ENCODE measurements around the gene CSF2RB.
A peak's percentile ranks its signal among the peaks of the same experiment; 100 is the strongest.

CSF2RB gene

DNA sequence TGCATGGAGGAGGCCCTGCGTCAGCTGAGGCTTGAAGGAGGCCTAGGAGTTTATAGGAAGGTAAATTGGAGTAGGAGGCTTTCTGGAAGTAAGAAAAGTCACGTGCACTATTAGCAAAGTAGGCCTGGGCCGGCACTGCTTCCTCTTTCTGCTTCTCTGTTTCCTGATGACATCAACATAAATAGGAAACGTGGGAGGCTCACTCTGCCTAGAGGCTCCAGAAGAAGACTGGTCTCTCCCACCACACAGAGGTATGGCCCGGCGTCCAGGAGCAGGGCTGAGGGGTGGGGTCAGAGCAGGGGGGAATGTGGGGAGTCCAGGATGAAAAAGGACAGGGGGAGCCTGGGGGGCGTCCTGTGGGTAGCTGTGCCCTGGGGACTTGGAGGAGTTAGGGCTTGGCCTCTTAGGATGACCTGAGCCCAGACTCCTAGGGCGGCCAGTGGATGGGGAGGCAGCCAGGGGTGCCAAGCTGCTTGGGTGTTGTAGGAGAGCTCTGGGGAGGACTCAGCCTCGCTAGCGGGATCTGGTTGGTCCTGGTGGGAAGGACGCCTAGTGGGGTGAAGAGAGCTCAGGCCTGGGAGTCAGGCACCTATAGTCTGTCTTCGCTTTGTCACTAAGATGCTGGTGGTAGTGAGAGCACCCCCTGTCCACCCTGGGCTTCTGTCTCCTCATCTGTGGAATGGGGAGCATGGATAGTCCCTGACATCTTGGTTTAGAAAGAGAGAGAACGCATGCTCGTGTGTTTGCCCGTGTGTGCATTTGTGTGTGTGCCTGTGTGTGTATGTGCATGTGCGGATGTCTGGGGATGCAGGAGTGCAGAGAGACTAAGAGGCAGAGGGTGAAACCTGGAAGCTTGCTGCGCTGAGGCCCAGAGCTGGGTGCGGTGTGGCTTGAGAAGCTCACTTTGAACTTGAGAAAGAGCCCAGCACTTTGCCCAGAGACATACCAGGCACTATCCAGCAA is at the start of gene CSF2RB:
CSF2RB (plus strand) TSS at position 202 of the 963 bp plus-strand sequence. CDS start 8,580 bp downstream, outside the sequence.
- DNase-seq (ENCODE audit: low spot score) (no peak), FAIRE-seq (peak; percentile 73)

DNA sequence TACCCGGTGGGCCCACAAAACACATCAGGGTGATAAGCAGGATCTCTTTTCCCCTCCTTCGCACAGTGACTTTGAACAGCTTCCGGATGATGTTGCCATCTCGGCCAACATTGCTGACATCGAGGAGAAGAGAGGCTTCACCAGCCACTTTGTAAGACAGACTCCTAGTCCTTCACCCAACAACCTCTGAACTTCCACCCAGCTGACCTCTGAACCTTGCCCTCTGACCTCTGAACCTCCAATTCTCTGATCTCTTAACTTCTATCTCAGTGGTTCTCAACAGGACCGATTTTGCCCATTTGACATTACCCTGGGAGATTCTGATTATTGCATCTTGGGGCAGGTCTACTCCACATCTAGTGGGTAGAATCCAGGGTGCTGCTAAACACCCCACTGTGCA is 49.4 kb upstream of the CSF2RB start:
- FAIRE-seq = no peak
- DNase-seq (ENCODE audit: low spot score) = no peak

DNA sequence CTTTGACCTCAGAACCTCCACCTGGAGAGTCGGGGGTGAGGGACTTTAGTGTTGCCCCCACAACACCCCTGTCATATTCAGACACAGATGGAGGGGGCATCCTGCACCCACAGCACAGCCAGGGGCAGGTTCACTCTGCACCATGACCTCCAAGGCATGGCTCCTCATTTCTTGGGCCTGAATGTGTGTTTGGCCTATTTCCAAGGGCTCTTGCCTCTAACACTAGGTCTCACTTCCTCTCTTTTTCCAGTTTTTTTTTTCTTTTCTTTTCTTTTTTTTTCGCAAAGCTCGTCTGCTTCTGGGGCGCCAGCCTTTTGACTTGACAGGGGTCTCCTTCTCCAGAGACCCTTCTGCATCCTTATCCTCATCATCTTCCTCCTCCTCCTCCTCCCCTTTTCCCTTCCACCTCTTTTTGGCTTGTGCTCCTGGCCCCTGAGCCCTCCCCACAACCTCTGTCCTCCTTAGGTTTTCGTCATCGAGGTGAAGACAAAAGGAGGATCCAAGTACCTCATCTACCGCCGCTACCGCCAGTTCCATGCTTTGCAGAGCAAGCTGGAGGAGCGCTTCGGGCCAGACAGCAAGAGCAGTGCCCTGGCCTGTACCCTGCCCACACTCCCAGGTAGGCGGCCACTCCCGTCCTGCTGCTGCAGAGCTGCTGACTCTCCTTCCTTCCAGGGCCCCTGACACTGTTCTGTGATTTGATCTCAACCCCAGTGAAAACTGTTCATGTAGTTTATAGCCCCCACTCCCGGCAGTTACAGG is 48.8 kb upstream of the CSF2RB start:
- no peak for DNase-seq (ENCODE audit: low spot score)
- FAIRE-seq = peak; percentile 37

DNA sequence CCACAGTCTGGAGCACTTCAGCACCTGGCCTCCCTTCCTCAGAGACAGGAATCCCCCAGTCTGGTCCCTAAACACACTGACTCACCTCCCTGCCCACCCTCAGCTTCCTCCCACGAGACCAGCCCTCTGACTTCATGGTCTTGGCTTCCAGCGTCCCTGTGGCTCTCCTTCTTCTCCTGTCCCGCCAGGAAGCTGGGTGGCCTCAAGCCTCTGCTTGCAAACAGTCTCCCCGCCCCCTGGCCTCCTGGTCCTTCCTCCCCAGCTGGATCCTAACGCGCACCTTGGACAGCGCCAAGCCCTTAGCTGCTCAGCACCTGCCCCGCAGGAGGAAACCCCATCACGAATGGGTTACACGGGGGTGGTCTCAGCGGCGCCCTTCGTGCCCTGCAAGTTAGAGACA is 48.1 kb upstream of the CSF2RB start:
- DNase-seq (ENCODE audit: low spot score) (peak; percentile 82), FAIRE-seq (peak; percentile 88)

DNA sequence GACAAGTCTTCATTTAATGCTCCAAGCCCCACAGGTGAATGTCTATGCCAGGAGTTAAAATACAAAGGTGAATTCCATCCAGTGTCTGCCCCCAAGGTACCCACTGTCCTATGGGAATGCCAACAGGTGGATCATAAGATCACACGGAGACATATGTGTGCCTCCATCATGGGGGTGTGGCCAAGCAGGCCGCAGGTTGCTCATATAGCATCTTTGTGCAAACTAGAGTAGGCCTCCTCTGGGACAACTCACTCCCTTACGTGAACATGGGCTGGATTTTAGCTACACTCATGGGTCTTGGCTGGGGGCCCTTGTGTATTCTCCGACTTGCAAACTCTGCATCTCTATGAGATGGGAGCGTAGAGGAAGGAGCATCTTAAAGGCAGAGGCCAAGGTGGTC is 45.7 kb upstream of the CSF2RB start:
- DNase-seq (ENCODE audit: low spot score) (no peak), FAIRE-seq (no peak)

DNA sequence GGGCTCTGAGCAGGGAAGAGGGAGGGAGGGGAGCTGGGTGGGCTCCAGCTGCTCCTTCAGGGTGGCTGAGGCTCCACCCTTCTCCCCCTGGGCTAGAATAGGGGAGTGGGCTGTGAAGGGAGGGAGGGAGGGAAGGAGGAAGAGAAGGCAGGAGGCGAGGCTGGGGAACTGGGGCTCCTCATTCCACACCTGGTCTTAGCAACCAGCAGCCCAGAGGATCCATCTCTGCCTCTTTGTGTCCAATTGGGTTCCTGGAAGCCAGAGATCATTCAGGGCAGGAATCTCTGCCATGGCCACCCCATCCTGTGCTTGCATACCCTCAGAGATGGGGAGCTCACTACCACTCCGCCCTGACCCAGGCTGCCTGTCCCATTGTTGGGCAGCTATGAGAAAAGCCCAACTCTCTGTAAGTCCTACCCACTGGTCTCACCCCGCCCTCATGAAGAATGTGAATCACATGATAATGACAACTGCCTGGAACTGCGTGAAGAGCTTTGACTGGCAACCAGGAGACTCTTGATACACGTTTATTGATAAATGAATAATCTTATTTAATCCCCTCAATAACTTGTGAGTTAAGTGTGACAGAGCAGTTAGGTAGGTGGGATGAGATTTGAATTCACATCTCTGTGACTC is 44.8 kb upstream of the CSF2RB start:
- DNase-seq (ENCODE audit: low spot score) = no peak
- FAIRE-seq = no peak

DNA sequence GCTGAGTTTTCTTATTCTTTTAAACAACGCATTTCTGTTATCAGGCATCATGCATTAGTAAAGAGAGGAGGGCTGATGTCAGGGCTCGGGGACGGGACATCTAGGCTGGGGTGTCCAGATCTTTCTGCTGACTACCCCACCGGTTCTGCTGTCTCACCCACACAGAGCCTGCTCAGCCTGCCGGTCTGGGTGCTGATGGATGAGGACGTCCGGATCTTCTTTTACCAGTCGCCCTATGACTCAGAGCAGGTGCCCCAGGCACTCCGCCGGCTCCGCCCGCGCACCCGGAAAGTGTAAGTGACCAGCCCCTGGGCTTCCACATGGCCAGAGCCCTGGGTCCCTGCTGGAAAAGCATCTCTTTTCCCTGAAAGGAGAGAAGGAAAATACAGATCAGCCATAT is 43.2 kb upstream of the CSF2RB start:
- DNase-seq (ENCODE audit: low spot score) = peak; percentile 49
- no peak for FAIRE-seq

DNA sequence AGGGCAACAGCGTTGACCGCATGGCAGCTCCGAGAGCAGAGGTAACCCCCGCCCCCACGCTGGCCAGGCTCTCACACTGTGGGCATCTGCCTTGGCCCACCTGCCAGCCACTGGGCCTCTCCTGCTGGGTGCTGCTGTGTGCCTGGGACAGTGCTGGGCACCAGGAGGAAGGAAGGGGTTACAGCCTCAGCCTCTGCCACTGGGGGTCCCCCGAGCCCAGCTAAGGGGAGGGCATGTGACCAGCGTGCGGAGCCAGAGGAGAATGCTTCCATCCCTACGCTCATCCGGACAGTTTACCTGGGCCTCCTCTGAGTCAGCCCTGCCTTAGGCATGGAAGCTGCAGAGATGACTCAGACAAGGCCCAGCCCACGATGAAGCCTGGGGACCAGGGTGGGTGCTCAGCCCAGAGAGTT is 41.8 kb upstream of the CSF2RB start:
- DNase-seq (ENCODE audit: low spot score) (peak; percentile 31), FAIRE-seq (peak; percentile 27)

DNA sequence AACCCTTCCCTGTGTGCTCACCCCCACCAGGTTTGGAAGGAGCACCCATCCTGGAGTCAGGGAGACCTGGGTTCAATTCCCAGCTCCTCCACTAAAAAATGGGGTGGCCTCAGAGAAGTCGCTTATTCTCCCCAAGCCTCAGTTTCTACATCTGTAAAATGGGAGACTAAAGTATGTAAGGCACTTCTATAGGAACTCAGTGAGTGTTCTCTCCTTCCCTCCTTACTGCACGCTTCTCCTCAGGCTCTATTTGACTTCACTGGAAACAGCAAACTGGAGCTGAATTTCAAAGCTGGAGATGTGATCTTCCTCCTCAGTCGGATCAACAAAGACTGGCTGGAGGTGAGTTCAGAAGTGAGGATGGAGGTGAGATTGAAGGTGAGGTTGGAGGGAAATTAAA is 41.3 kb upstream of the CSF2RB start:
- DNase-seq (ENCODE audit: low spot score) (no peak), FAIRE-seq (no peak)

DNA sequence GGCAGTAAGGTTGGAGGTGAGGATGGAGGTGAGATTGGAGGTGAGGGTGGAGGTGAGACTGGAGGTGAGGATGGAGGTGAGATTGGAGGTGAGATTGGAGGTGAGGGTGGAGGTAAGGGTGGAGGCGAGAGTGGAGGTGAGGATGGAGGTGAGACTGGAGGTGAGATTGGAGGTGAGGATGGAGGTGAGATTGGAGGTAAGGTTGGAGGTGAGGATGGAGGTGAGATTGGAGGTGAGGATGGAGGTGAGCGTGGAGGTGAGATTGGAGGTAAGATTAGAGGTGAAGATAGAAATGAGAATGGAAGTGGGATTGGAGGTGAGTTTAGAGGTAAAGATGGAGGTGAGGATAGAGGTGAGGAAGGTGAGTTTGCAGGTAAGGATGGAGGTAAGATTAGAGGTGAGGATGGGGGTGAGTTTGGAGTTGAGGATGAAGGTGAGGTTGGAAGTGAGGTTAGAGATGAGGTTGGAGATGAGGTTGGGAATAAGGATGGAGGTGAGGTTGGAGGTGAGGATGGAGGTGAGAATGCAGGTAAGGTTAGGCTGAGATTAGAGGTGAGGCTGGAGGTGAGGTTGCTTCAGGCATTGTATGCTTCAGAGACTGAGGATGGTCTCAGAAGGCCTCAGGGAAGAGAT is 40.4 kb upstream of the CSF2RB start:
- FAIRE-seq = no peak
- no peak for DNase-seq (ENCODE audit: low spot score)

DNA sequence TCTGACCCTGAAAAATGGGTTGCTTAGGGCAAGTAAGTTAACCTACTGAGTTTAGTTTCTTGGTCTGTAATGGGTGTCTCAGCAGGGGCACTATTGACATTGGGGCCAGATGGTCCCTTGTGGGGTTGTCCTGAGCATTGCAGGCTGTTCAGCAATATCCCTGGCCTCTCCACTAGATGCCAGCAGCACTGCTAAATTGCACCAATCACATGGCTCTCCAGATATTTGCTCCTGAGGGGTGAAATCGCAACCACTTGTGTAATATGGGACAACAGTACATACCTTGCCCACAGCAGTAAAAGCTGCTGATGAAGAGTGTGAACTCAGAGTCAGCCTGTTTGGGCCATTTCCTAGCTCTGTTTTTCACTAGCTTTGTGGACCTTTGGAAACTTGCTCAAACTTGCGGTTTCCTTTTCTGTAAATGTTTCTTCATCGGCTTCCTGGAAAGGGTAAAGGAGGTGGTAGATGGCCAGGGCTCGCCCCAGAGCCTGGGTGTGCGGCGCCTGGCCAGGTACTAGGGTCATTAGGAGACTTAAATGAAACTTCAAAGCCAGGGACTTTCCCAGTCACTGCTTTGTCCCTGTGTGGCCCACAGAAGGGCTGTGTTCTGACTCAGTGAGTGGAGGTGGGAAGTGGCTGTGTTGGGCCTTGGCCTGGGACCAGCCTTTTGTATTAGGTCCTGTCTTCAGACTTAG is 39.7 kb upstream of the CSF2RB start:
- FAIRE-seq = no peak
- DNase-seq (ENCODE audit: low spot score) = peak; percentile 74

DNA sequence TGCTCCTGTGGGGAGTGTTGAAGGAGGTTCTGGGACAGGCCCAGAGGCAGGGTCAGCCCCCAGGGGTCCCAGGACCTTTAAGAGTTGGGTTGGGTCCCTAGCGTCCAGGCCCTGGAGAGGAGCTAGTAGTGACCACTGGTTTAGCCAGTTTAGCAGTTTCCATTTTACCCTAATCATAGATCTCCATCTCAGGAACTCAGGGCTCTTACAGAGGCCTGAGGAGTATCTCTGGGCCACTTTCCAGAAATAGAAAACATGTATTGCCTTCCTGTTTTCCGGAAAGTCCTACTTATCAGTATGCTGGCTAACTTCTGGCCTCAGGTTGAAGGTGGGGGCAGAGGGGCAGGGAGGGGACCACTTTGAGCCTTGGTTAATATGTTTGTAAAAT is 39.1 kb upstream of the CSF2RB start:
- DNase-seq (ENCODE audit: low spot score) = no peak
- no peak for FAIRE-seq

DNA sequence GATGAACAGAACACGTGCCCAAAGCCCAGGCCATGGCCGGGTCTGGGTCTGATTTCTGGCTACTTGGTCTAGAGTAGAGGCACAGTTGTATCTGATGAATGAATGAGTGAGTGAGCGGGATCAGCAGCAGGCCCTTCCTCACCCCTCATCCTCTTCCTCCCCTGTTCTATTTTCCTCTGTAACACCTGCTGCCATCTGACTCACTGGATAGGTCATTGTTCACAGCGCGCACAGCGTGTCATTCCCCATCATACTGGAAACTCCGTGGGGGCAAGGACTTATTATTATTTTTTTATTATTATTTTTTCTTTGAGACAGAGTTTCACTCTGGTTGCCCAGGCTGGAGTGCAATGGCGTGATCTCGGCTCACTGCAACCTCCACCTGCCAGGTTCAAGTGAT is 38.7 kb upstream of the CSF2RB start:
- peak; percentile 17 for FAIRE-seq
- no peak for DNase-seq (ENCODE audit: low spot score)

DNA sequence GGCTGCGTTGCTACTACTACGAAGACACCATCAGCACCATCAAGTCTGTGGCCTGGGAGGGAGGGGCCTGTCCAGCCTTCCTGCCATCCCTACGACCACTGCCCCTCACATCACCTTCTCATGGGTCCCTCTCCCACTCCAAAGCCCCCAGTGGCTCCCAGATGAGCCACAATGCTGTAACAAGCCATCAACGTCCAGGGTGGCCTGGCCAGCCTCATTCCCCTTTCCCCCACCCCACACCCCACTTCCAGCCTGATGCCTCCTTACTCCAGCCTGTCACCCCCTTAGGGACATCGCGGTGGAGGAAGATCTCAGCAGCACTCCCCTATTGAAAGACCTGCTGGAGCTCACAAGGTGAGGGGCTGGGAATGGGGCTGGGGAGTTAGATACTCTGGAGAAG is 37.7 kb upstream of the CSF2RB start:
- no peak for FAIRE-seq
- DNase-seq (ENCODE audit: low spot score) = no peak

DNA sequence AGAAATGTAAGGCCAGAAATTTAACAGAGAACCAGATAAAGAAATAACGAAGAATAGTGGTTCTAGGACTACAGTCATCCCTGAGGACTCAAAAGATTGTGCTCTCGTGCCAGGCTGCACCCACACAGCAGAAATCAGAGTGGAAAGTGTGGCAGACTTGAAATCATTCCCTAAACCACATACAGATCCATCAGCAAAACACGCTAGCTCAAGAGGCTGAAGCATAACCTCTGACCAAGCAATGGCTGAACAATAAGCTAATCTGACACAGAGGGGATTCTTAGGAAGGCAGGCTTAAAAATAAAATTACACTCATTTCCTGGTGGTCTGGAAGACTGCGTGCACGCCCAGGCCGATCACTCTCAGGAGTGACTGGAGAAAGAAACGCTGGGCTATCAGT is 33.7 kb upstream of the CSF2RB start:
- FAIRE-seq (no peak), DNase-seq (ENCODE audit: low spot score) (no peak)

DNA sequence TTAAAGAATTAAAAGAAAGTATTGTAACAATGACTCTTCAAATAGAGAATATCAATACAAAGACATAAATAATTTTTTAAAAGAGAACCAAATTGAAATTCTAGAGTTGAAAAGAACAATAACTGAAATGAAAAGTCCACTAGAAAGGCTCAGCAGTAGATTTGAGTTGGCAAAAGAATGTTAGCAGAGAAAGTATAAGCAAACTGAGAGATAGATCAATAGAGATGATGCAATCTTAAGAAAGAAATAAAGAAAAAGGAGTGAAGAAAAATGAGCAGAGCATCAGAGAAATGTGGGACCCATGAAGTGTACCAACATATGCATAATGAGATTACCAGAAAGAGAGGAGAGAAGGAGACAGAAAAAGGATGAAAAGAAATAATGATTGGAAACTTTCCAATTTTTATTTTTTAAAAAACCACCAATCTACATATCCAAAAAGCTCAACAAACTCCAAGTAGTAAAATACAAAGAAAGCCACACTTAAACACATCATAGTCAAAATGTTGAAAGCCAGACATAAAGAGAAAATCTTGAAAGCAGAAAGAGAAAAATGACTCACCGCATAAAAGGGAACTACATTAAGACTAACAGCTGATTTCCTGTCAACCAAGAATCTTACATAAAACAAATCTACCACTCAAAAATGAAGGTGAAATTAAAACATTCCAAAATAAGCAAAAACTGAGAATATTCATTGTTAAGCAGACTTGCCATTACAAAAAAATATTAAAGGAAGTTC is 31.8 kb upstream of the CSF2RB start:
- DNase-seq (ENCODE audit: low spot score) = no peak

DNA sequence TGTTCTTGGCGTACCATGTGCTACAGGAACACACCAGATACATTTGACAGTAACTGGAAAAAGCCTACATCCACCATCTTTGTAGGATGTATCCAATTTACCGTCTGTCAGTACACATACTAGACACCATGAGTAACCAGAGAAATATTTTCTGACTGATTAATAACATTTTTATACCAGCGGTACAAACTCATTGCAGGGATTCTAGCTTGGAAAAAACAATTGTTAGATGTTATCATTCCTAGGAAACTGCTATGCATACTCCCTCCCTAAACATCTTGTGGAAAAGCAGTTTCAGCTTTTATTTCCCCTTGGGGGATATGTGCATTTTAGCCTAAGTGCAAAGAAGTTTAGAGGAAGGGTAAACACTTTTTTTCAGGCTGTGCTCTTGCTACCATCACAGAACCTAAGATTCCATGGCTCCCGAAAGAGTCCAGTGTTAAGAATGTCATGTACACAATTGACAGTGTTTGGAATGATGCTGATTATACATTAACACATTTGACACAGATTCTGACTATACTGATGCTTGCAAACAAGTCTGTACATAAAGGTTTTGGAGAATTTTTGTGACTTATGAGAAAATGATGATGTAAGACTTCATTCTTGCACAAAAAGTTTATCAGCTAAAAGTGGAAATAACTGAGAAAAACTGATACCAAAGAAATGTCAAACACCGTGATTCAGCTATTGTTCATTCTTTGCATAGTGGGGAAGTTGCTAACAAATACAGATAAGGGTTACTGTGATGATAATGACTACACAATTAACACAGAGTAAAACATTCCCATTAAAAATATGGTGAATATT is 28.9 kb upstream of the CSF2RB start:
- peak; percentile 56 for FAIRE-seq
- no peak for DNase-seq (ENCODE audit: low spot score)

More for the DNA sequence above, 31.8 kb upstream of the CSF2RB start:
- FAIRE-seq = no peak

DNA sequence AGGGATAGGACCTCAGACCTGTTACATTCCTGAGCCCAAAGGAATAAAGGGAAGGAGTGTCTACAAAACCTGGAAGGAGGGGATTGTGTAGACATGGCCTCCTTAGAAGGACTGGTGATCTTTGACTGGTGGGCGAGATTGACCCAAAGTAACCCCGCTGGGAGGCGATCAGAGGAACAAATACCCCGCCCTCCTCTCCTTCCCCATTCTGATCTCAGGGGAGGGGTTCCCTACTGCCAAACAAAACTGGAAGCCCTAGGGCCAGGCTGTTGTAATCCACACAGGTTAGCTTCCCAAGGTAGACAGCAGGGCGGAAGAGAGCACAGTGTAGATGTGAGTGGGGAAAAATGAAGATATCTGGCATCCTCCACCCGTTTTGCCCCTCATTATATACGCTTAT is 28.0 kb upstream of the CSF2RB start:
- no peak for FAIRE-seq
- DNase-seq (ENCODE audit: low spot score) = no peak

DNA sequence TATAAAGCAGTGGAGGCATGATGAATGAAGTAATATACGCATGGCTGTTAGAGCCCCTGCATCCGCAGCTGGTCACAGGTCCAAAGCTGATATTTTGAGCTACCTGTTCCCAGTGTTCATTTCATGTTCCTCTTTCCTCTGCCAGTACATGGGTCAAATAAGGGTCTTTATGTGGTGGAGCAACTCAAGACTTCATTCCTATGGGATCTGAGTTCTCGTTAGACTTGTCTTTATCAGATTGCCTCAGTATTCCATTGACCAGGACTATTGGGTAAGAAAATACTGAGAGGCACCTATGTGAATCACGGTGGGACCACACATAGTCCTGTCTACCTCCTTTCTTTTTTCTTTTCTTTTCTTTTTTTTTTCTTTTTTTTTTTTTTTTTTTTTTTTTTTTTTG is 27.4 kb upstream of the CSF2RB start:
- DNase-seq (ENCODE audit: low spot score) = no peak
- no peak for FAIRE-seq
